AG10803 (cell line): ENCODE data around the gene LRRC31.

Source experiments
- DNase-seq: peaks from one replicate; pipeline ENCODE4 v3.0.0; 2010; ENCODE audit warnings: low read depth
- H3K4me3 ChIP-seq: 2 replicates; pipeline ENCODE4 v1.5.1; 2011; ENCODE audit warnings: mild to moderate bottlenecking, low read length, control low read depth
- CTCF ChIP-seq: conservative IDR thresholded peaks from 2 replicates; pipeline ENCODE4 v1.5.1; 2011; ENCODE audit warnings: mild to moderate bottlenecking, low read length, control low read depth, inconsistent platforms

The LRRC31 gene

GRCh38 chr3:169836078-169836941, 33.4 kb downstream of the LRRC31 start:
- no peak for TF ChIP-seq CTCF
- no peak overlapping the region for H3K4me3 ChIP-seq
- peak; percentile 27 for DNase-seq

- no peak overlapping the region for H3K4me3 ChIP-seq
- DNase-seq, result no peak
- TF ChIP-seq CTCF, result no peak
Measured at GRCh38 chr3:169835533-169835932, 34.2 kb downstream of the LRRC31 start.

- TF ChIP-seq CTCF, result no peak
- no peak for DNase-seq
- H3K4me3 ChIP-seq, result no peak overlapping the region
Measured at GRCh38 chr3:169827712-169828111, 42.0 kb downstream of the LRRC31 start.

GRCh38 chr3:169825316-169825715, 44.4 kb downstream of the LRRC31 start:
- no peak for DNase-seq
- H3K4me3 ChIP-seq, result no peak overlapping the region
- no peak for TF ChIP-seq CTCF

GRCh38 chr3:169822983-169823382, 46.8 kb downstream of the LRRC31 start:
- no peak overlapping the region for H3K4me3 ChIP-seq
- TF ChIP-seq CTCF, result no peak
- DNase-seq, result no peak

- TF ChIP-seq CTCF, result no peak
- no peak for DNase-seq
Measured at GRCh38 chr3:169822540-169822939, 47.2 kb downstream of the LRRC31 start.

GRCh38 chr3:169822091-169822490, 47.6 kb downstream of the LRRC31 start:
- H3K4me3 ChIP-seq, result no peak overlapping the region
- DNase-seq, result no peak
- no peak for TF ChIP-seq CTCF

More at GRCh38 chr3:169822540-169822939, 47.2 kb downstream of the LRRC31 start:
- H3K4me3 ChIP-seq, result no peak overlapping the region
